ENCODE results near the gene TOMM7.
A peak's percentile ranks its signal among the peaks of the same experiment; 100 is the strongest.
"Not testable (repeated sequence)": the region's sequence is repeated elsewhere in the genome, so short reads cannot be mapped to it uniquely, and the experiment has no call there.

TOMM7 gene

GRCh38 chr7:22858640-22859561 lies 36.3 kb upstream of the TOMM7 start:
- no peaks in the 10 kb centered on the region for H3K27me3 Mint-ChIP-seq
- H3K9me3 Mint-ChIP-seq: no peaks in the 10 kb centered on the region
- peaks cover 33% of the 10 kb centered on the region for H3K4me1 Mint-ChIP-seq
- peak overlapping the region; percentile 70 for H3K27ac Mint-ChIP-seq
- ATAC-seq: no peak
- H3K4me3 Mint-ChIP-seq: no peak overlapping the region
- H3K36me3 Mint-ChIP-seq: peaks cover 47% of the 10 kb centered on the region

DNA sequence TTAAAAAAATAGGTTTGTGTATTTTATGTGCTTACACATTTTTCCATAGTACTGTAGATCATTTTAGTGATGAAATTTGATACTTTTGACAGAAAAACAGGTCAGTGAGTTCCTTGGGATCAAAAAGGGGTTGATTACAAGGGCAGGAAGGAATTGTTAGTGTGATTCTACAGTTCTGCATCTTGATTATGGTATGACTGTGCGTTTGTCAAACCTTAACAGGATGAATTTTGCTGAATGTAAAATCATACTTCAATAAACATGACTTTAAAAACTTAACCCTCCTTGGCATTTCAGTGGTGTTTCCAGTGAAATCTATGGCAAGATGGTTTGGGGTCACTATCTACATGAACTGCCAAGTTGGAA lies 35.6 kb upstream of the TOMM7 start:
- peaks cover 40% of the 10 kb centered on the region for H3K4me1 Mint-ChIP-seq
- H3K36me3 Mint-ChIP-seq: peaks cover 40% of the 10 kb centered on the region

GRCh38 chr7:22856416-22856815 lies 33.8 kb upstream of the TOMM7 start:
- Mint-ChIP-seq H3K36me3 (peaks cover 32% of the 10 kb centered on the region), H3K9me3 (no peaks in the 10 kb centered on the region), H3K4me3 (peak overlapping the region; percentile 78), H3K4me1 (peaks cover 51% of the 10 kb centered on the region), H3K27ac (peak overlapping the region; percentile 70), H3K27me3 (no peaks in the 10 kb centered on the region)
- no peak for ATAC-seq

More for the DNA sequence above, 35.6 kb upstream of the TOMM7 start:
- H3K9me3 Mint-ChIP-seq: no peaks in the 10 kb centered on the region
- H3K27ac Mint-ChIP-seq: peak overlapping the region; percentile 70
- H3K27me3 Mint-ChIP-seq: no peaks in the 10 kb centered on the region
- ATAC-seq: no peak
- H3K4me3 Mint-ChIP-seq: no peak overlapping the region

- no peaks in the 10 kb centered on the region for H3K9me3 Mint-ChIP-seq
- H3K27ac Mint-ChIP-seq: peak overlapping the region; percentile 99
- peaks cover 21% of the 10 kb centered on the region for H3K36me3 Mint-ChIP-seq
- no peak for ATAC-seq
- peaks cover 47% of the 10 kb centered on the region for H3K4me1 Mint-ChIP-seq
- peak overlapping the region; percentile 99 for H3K4me3 Mint-ChIP-seq
- no peaks in the 10 kb centered on the region for H3K27me3 Mint-ChIP-seq
These were observed 32.4 kb upstream of the TOMM7 start for GRCh38 chr7:22855049-22855392.

GRCh38 chr7:22854158-22855048 lies 31.8 kb upstream of the TOMM7 start:
- Mint-ChIP-seq H3K27me3 (no peaks in the 10 kb centered on the region), H3K27ac (peak overlapping the region; percentile 99), H3K36me3 (peaks cover 17% of the 10 kb centered on the region), H3K9me3 (no peaks in the 10 kb centered on the region), H3K4me1 (peaks cover 43% of the 10 kb centered on the region), H3K4me3 (peak overlapping the region; percentile 99)
- ATAC-seq: peak; percentile 90

GRCh38 chr7:22853674-22854157 lies 31.1 kb upstream of the TOMM7 start:
- ATAC-seq: peak; percentile 68
- peaks cover 36% of the 10 kb centered on the region for H3K4me1 Mint-ChIP-seq
- H3K27ac Mint-ChIP-seq: peak overlapping the region; percentile 99
- H3K4me3 Mint-ChIP-seq: peak overlapping the region; percentile 90
- no peaks in the 10 kb centered on the region for H3K27me3 Mint-ChIP-seq
- peaks cover 10% of the 10 kb centered on the region for H3K36me3 Mint-ChIP-seq
- no peaks in the 10 kb centered on the region for H3K9me3 Mint-ChIP-seq

DNA sequence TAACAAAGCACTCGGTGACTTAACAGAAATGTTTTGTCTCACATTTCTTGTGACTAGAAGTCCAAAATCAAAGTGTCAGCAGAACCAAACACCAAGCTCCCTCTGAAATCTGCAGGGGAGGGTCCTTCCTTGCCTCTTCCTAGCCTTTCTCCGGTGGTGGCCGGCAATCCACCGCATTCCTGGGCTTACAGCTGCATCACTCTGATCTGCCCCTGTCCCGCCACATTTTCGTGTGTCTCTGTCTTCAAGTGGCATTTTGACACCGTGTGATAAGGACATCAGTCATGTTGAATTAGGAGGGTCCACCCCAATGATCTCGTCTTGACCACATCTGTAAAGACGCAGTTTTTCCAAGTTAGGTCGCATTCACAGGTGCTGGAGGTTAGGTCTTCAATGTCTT lies 30.5 kb upstream of the TOMM7 start:
- Mint-ChIP-seq H3K36me3 (peaks cover 6% of the 10 kb centered on the region), H3K27ac (peak overlapping the region; percentile 99), H3K4me3 (peak overlapping the region; percentile 90), H3K9me3 (no peaks in the 10 kb centered on the region), H3K4me1 (peaks cover 31% of the 10 kb centered on the region), H3K27me3 (no peaks in the 10 kb centered on the region)
- ATAC-seq: no peak

GRCh38 chr7:22851145-22851544 lies 28.5 kb upstream of the TOMM7 start:
- Mint-ChIP-seq H3K4me3 (no peak overlapping the region), H3K27me3 (no peaks in the 10 kb centered on the region), H3K9me3 (no peaks in the 10 kb centered on the region), H3K36me3 (peaks cover 4% of the 10 kb centered on the region), H3K27ac (no peak overlapping the region), H3K4me1 (peaks cover 23% of the 10 kb centered on the region)
- no peak for ATAC-seq

- not testable (repeated sequence) for H3K27ac Mint-ChIP-seq, H3K4me3 Mint-ChIP-seq, H3K9me3 Mint-ChIP-seq, H3K27me3 Mint-ChIP-seq, ATAC-seq, H3K36me3 Mint-ChIP-seq
- H3K4me1 Mint-ChIP-seq: peaks cover 18% of the 10 kb centered on the region
These were observed 27.7 kb upstream of the TOMM7 start for GRCh38 chr7:22850394-22850793.

GRCh38 chr7:22849662-22850061 lies 27.0 kb upstream of the TOMM7 start:
- peaks cover 18% of the 10 kb centered on the region for H3K4me1 Mint-ChIP-seq
- no peak overlapping the region for H3K4me3 Mint-ChIP-seq
- H3K9me3 Mint-ChIP-seq: no peaks in the 10 kb centered on the region
- no peak overlapping the region for H3K27ac Mint-ChIP-seq
- ATAC-seq: no peak
- no peaks in the 10 kb centered on the region for H3K27me3 Mint-ChIP-seq
- no peaks in the 10 kb centered on the region for H3K36me3 Mint-ChIP-seq

- Mint-ChIP-seq H3K4me1 (peaks cover 18% of the 10 kb centered on the region), H3K27ac (no peak overlapping the region)
- ATAC-seq: no peak
These were observed 26.5 kb upstream of the TOMM7 start for GRCh38 chr7:22849172-22849571.

GRCh38 chr7:22846961-22847360 lies 24.3 kb upstream of the TOMM7 start:
- ATAC-seq: no peak
- Mint-ChIP-seq H3K27ac (no peak overlapping the region), H3K36me3 (no peaks in the 10 kb centered on the region), H3K4me1 (no peaks in the 10 kb centered on the region), H3K27me3 (no peaks in the 10 kb centered on the region), H3K4me3 (no peak overlapping the region), H3K9me3 (no peaks in the 10 kb centered on the region)

More at GRCh38 chr7:22849172-22849571, 26.5 kb upstream of the TOMM7 start:
- no peaks in the 10 kb centered on the region for H3K9me3 Mint-ChIP-seq
- H3K36me3 Mint-ChIP-seq: no peaks in the 10 kb centered on the region
- H3K4me3 Mint-ChIP-seq: no peak overlapping the region
- no peaks in the 10 kb centered on the region for H3K27me3 Mint-ChIP-seq

DNA sequence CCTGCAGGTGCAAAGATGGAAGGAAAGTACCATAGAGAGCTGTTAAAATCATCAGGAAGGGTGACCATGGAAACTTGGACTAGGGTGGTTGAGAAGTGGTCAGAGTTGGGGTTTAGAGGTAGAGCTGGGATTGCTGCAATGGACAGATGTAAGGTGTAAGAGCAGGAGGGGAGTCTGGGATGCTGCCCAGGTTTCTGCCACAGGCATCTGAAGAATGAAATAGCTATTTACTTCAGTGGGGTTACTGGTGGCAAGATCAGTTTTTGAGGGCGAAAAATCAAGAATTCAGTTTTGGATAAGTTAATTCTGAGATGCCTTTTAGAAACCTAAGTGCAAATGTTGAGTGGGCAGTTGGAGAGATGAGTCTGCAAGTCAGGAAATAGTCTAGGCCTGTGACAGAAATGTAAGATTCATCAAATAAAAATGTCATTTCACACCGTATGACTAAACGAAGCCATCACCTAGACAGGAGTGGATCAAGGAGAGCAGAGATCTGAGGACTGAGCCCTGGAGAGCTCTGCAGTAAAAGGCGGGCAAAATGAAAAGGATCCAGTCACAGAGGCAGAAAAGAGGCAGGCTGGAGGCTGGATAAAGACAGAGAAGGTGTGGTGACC lies 22.7 kb upstream of the TOMM7 start:
- no peaks in the 10 kb centered on the region for H3K4me1 Mint-ChIP-seq
- no peak overlapping the region for H3K4me3 Mint-ChIP-seq
- no peaks in the 10 kb centered on the region for H3K9me3 Mint-ChIP-seq
- H3K36me3 Mint-ChIP-seq: no peaks in the 10 kb centered on the region
- ATAC-seq: no peak
- no peaks in the 10 kb centered on the region for H3K27me3 Mint-ChIP-seq
- H3K27ac Mint-ChIP-seq: no peak overlapping the region

- H3K4me3 Mint-ChIP-seq: no peak overlapping the region
- H3K27ac Mint-ChIP-seq: no peak overlapping the region
- H3K27me3 Mint-ChIP-seq: peaks cover 7% of the 10 kb centered on the region
- H3K9me3 Mint-ChIP-seq: no peaks in the 10 kb centered on the region
- H3K36me3 Mint-ChIP-seq: no peaks in the 10 kb centered on the region
- no peak for ATAC-seq
- no peaks in the 10 kb centered on the region for H3K4me1 Mint-ChIP-seq
These were observed 21.1 kb upstream of the TOMM7 start for GRCh38 chr7:22843681-22844309.

GRCh38 chr7:22842973-22843372 lies 20.3 kb upstream of the TOMM7 start:
- Mint-ChIP-seq H3K27me3 (peaks cover 12% of the 10 kb centered on the region), H3K4me3 (no peak overlapping the region), H3K36me3 (no peaks in the 10 kb centered on the region), H3K27ac (no peak overlapping the region), H3K4me1 (no peaks in the 10 kb centered on the region), H3K9me3 (no peaks in the 10 kb centered on the region)
- no peak for ATAC-seq

Measured in stimulated activated memory B cell treated with anti-CD40 and anti-IgM and Interleukin-4, amounts not matched to agents 10 μg/mL and 1 μg/mL and 100 μg/mL, for 72 hours (primary cell).